Gastrocnemius medialis (tissue), 4 donors: ENCODE results near the gene ZIC2. TPM values are rescaled to one million over a fixed set of nuclear protein-coding genes. Genes with fewer than 3 reads are reported as not detected.

Source experiments
- ATAC-seq, 2 donors: fragments of 150-250 bp; one replicate each; pipeline ENCODE4 v1.9.1; 2016
- DNase-seq, 2 donors: peaks; one replicate each; pipeline ENCODE4 v3.0.0-alpha.2; 2019
- H3K27ac ChIP-seq, 4 donors: fragments of 200-600 bp; sonication (generic); 1 replicate in 1 of 4; 2 replicates in 3 of 4; pipeline ENCODE4 v1.5.1; 2016 to 2018; ENCODE audit warnings: mild to moderate bottlenecking in 2 of 4, moderate library complexity in 1 of 4
- H3K27me3 ChIP-seq, 3 donors: fragments of 200-600 bp; sonication (generic) in 2 of 3; 1 replicate in 1 of 3; 2 replicates in 2 of 3; pipeline versions ENCODE4 v1.5.1 to v1.6.0; 2016 to 2019; ENCODE audit warnings: mild to moderate bottlenecking in 1 of 3, moderate library complexity in 1 of 3
- H3K36me3 ChIP-seq, 2 donors: fragments of 200-600 bp; sonication (generic) in 1 of 2; one replicate each; pipeline ENCODE4 v1.5.1; 2017 to 2018
- H3K4me1 ChIP-seq, 2 donors: fragments of 200-600 bp; sonication (generic) in 1 of 2; one replicate each; pipeline ENCODE4 v1.5.1; 2016 to 2017; ENCODE audit warnings: mild to moderate bottlenecking in 2 of 2
- H3K4me3 ChIP-seq, 4 donors: fragments of 200-600 bp; sonication (generic) in 3 of 4; 1 replicate in 1 of 4; 2 replicates in 3 of 4; pipeline ENCODE4 v1.5.1; 2016 to 2019; ENCODE audit warnings: mild to moderate bottlenecking in 2 of 4
- H3K9me3 ChIP-seq, 3 donors: fragments of 200-600 bp; sonication (generic) in 2 of 3; 1 replicate in 1 of 3; 2 replicates in 2 of 3; pipeline ENCODE4 v1.5.1; 2016 to 2019
- POLR2A ChIP-seq, 2 donors: fragments of 450-650 bp; IDR thresholded peaks; one replicate each; pipeline ENCODE4 v1.6.1; 2017; ENCODE audit warnings: antibody characterized with exemption in 2 of 2, mild to moderate bottlenecking in 2 of 2, moderate library complexity in 2 of 2
- in situ Hi-C, 4 donors: fragments of 200-750 bp; cut with MboI; loops; one replicate each; pipeline versions ENCODE4 v1.15.0 to v1.8.0; 2017; ENCODE audit warnings: low sequenced_read_pairs in 4 of 4
- intact Hi-C: fragments of 100-400 bp; cut with DNase I; formaldehyde crosslinking; loops from one replicate; pipeline ENCODE4 v1.15.1; 2023; ENCODE audit warnings: low total_unique reads
- total RNA-seq, 4 donors: library from RNA; depleted of rRNA; stranded (reverse); fragments of >200 nt; gene quantifications; one replicate each; pipeline versions ENCODE4 v1.1.0 to v1.2.3, GENCODE V29; 2016
- TF ChIP-seq, protein P1 (sequence below), 5 experiments: fragments of 450-650 bp in 3 of 5; fragments of 200-600 bp in 2 of 5; sonication (generic) in 2 of 5; IDR thresholded peaks in 4 of 5; conservative IDR thresholded peaks in 1 of 5; 1 replicate in 4 of 5; 2 replicates in 1 of 5; pipeline ENCODE4 v1.5.1; 2016 to 2019; ENCODE audit warnings: antibody characterized with exemption in 5 of 5, mild to moderate bottlenecking in 3 of 5, moderate library complexity in 3 of 5

The ZIC2 gene
- total RNA-seq, 4 donors from 2014 or later = not detected

DNA sequence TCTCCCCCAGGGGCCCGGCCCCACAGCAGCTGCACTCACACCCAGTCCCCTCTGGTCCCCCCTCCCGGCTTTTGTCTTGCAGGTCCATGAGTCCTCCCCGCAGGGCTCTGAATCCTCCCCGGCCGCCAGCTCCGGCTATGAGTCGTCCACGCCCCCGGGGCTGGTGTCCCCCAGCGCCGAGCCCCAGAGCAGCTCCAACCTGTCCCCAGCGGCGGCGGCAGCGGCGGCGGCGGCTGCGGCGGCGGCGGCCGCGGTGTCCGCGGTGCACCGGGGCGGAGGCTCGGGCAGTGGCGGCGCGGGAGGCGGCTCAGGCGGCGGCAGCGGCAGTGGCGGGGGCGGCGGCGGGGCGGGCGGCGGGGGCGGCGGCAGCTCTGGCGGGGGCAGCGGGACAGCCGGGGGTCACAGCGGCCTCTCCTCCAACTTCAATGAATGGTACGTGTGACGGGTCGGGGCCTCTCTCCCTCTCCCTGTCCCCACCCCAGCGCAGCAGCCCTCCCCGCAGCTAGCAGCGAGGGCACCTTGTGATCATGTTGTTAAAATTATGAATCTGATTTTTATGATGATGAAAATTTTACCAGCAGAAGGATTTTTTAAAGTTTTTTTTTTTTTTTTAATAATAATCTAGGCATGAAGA is 3.8 kb downstream of the ZIC2 start:
- in situ Hi-C loops (no loop called here), intact Hi-C loops (loop anchor here (10.0 kb wide), 1 partner anchor 331 kb away; no protein-coding TSS in a partner anchor)
- no peak for ATAC-seq
- Histone ChIP-seq H3K4me1 (peaks cover 0 to 5% of the 10 kb centered on the region in 2 donors), H3K4me3 (no peak overlapping the region), H3K27ac (no peak overlapping the region), H3K27me3 (peaks cover 89 to 93% (median 90%) of the 10 kb centered on the region in 3 donors), H3K9me3 (no peaks in the 10 kb centered on the region), H3K36me3 (no peaks in the 10 kb centered on the region)
- DNase-seq = no peak
- TF ChIP-seq, protein P1, sequence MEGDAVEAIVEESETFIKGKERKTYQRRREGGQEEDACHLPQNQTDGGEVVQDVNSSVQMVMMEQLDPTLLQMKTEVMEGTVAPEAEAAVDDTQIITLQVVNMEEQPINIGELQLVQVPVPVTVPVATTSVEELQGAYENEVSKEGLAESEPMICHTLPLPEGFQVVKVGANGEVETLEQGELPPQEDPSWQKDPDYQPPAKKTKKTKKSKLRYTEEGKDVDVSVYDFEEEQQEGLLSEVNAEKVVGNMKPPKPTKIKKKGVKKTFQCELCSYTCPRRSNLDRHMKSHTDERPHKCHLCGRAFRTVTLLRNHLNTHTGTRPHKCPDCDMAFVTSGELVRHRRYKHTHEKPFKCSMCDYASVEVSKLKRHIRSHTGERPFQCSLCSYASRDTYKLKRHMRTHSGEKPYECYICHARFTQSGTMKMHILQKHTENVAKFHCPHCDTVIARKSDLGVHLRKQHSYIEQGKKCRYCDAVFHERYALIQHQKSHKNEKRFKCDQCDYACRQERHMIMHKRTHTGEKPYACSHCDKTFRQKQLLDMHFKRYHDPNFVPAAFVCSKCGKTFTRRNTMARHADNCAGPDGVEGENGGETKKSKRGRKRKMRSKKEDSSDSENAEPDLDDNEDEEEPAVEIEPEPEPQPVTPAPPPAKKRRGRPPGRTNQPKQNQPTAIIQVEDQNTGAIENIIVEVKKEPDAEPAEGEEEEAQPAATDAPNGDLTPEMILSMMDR (IDR thresholded peaks at IDR 0.05 in 4 of 5, conservative IDR thresholded peaks at IDR 0.05 in 1 of 5) = no peak
- no peak for TF ChIP-seq POLR2A (IDR thresholded peaks at IDR 0.05)

- no peak for ATAC-seq
- no peak for DNase-seq
- intact Hi-C loops (loop anchor here (10.0 kb wide), 1 partner anchor 331 kb away; no protein-coding TSS in a partner anchor), in situ Hi-C loops (no loop called here)
- Histone ChIP-seq H3K9me3 (no peaks in the 10 kb centered on the region), H3K27me3 (peaks cover 90 to 95% (median 94%) of the 10 kb centered on the region in 3 donors), H3K4me3 (no peak overlapping the region), H3K36me3 (no peaks in the 10 kb centered on the region), H3K27ac (no peak overlapping the region), H3K4me1 (peaks cover 0 to under 1% of the 10 kb centered on the region in 2 donors)
- no peak for TF ChIP-seq POLR2A (IDR thresholded peaks at IDR 0.05)
- TF ChIP-seq, protein P1 (IDR thresholded peaks at IDR 0.05 in 4 of 5, conservative IDR thresholded peaks at IDR 0.05 in 1 of 5) = no peak
Observed at GRCh38 chr13:99985886-99986527, 4.4 kb downstream of the ZIC2 start.

- TF ChIP-seq, protein P1 (IDR thresholded peaks at IDR 0.05 in 4 of 5, conservative IDR thresholded peaks at IDR 0.05 in 1 of 5) = no peak
- no peak for TF ChIP-seq POLR2A (IDR thresholded peaks at IDR 0.05)
- no peaks in the 10 kb centered on the region for H3K36me3 ChIP-seq
- ATAC-seq = no peak
- H3K4me1 ChIP-seq = no peaks in the 10 kb centered on the region
- H3K27me3 ChIP-seq = peaks cover 96 to 97% (median 96%) of the 10 kb centered on the region in 3 donors
- intact Hi-C loops = loop anchor here (10.0 kb wide), 1 partner anchor 332 kb away; no protein-coding TSS in a partner anchor
- no peak overlapping the region for H3K4me3 ChIP-seq
- no peak overlapping the region for H3K27ac ChIP-seq
- H3K9me3 ChIP-seq = no peaks in the 10 kb centered on the region
- no peak for DNase-seq
- in situ Hi-C loops = no loop called here
Observed at GRCh38 chr13:99986741-99987140, 5.2 kb downstream of the ZIC2 start.

- Histone ChIP-seq H3K4me3 (no peak overlapping the region), H3K27me3 (peaks cover 97 to 98% (median 97%) of the 10 kb centered on the region in 3 donors), H3K9me3 (no peaks in the 10 kb centered on the region), H3K27ac (no peak overlapping the region), H3K4me1 (no peaks in the 10 kb centered on the region), H3K36me3 (no peaks in the 10 kb centered on the region)
- in situ Hi-C loops = no loop called here
- ATAC-seq (no peak), DNase-seq (no peak)
- intact Hi-C loops = loop anchor here (10.0 kb wide), 1 partner anchor 333 kb away; no protein-coding TSS in a partner anchor
- TF ChIP-seq, protein P1 (IDR thresholded peaks at IDR 0.05 in 4 of 5, conservative IDR thresholded peaks at IDR 0.05 in 1 of 5) = no peak
- TF ChIP-seq POLR2A (IDR thresholded peaks at IDR 0.05) = no peak
Observed at GRCh38 chr13:99987154-99988019, 5.8 kb downstream of the ZIC2 start.
